CD4-positive, alpha-beta T cell treated with Interleukin-4 for 4 hours (primary cell): ENCODE measurements around the gene GCNT3.

ENCODE experiments used
- DNase-seq: peaks from one replicate; pipeline ENCODE4 v3.0.0-alpha.2; 2020

The GCNT3 gene

GRCh38 chr15:59611276-59612260 is at the start of gene GCNT3:
TSS of gene GCNT3 (plus strand) at chr15:59611783. CDS start at chr15:59618239, 6,456 bp downstream.
- DNase-seq, result no peak

- no peak for DNase-seq
Measured at GRCh38 chr15:59562448-59563186, 49.0 kb upstream of the GCNT3 start.

GRCh38 chr15:59565299-59565698 is 46.3 kb upstream of the GCNT3 start:
- DNase-seq, result no peak

GRCh38 chr15:59567324-59567723 is 44.3 kb upstream of the GCNT3 start:
- DNase-seq, result no peak

- no peak for DNase-seq
Measured at GRCh38 chr15:59569477-59569876, 42.1 kb upstream of the GCNT3 start.

GRCh38 chr15:59570315-59570714 is 41.3 kb upstream of the GCNT3 start:
- DNase-seq, result no peak

- no peak for DNase-seq
Measured at GRCh38 chr15:59571606-59572005, 40.0 kb upstream of the GCNT3 start.

- no peak for DNase-seq
Measured at GRCh38 chr15:59583088-59583487, 28.5 kb upstream of the GCNT3 start.

GRCh38 chr15:59587085-59587826 is 24.3 kb upstream of the GCNT3 start:
- DNase-seq, result no peak

- no peak for DNase-seq
Measured at GRCh38 chr15:59590027-59590426, 21.6 kb upstream of the GCNT3 start.

- no peak for DNase-seq
Measured at GRCh38 chr15:59591356-59591755, 20.2 kb upstream of the GCNT3 start.

- no peak for DNase-seq
Measured at GRCh38 chr15:59594493-59594942, 17.1 kb upstream of the GCNT3 start.

GRCh38 chr15:59594991-59595390 is 16.6 kb upstream of the GCNT3 start:
- no peak for DNase-seq

- no peak for DNase-seq
Measured at GRCh38 chr15:59595434-59595915, 16.1 kb upstream of the GCNT3 start.

- no peak for DNase-seq
Measured at GRCh38 chr15:59596640-59597039, 14.9 kb upstream of the GCNT3 start.

GRCh38 chr15:59598461-59598860 is 13.1 kb upstream of the GCNT3 start:
- no peak for DNase-seq

- DNase-seq, result no peak
Measured at GRCh38 chr15:59605994-59606393, 5.6 kb upstream of the GCNT3 start.

GRCh38 chr15:59609730-59610712 is 1.6 kb upstream of the GCNT3 start:
- DNase-seq, result no peak

GRCh38 chr15:59614153-59614552 is 2.6 kb downstream of the GCNT3 start:
- DNase-seq, result no peak

- DNase-seq, result no peak
Measured at GRCh38 chr15:59615661-59616060, 4.1 kb downstream of the GCNT3 start.

GRCh38 chr15:59616379-59616778 is 4.8 kb downstream of the GCNT3 start:
- no peak for DNase-seq

- DNase-seq, result no peak
Measured at GRCh38 chr15:59618406-59618805, 6.8 kb downstream of the GCNT3 start.
